GM21526 (cell line): ENCODE data around the gene PRMT6.
"Not testable (repeated sequence)": the region's sequence is repeated elsewhere in the genome, so short reads cannot be mapped to it uniquely, and the experiment has no call there.

Source experiments
- ATAC-seq: cut with Tn5 transposase; IDR thresholded peaks from one replicate; pipeline ENCODE4 v1.9.1; 2021; ENCODE audit warnings: moderate library complexity; ENCODE audit not compliant: unreplicated experiment, low FRiP score

The PRMT6 gene

DNA sequence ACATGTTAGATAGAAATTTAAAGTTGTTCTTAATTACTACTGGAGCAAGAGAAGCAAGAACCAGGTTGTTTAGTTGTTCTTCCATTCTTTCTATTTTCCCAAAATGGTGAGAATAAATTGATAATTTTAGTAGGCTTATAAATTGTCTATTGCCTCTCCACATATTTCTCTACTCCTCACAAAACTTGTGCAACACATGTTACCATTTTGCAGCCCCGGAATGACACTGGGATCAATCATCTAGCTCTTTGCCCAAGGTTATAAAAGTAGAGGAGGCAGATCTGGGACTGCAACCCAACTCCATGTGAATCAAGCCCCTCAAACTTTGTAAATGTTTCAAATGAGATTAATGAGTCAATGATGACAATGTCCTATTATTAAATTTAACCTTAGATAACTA, 34.9 kb downstream of the PRMT6 start:
- no peak for ATAC-seq

DNA sequence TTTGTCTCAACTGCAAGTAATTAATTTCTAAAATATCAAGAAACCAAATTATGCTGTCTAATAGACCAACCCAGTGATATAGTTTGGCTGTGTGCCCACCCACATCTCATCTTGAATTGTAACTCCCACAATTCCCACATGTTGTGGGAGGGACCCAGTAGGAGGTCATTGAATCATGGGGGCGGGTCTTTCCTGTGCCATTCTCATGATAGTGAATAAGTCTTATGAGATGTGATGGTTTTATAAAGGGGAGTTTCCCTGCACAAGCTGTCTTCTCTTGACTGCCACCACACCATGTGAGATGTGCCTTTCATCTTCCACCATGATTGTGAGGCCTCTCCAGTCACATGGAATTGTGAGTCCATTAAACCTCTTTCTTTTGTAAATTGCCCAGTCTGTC, 36.9 kb downstream of the PRMT6 start:
- not testable (repeated sequence) for ATAC-seq

DNA sequence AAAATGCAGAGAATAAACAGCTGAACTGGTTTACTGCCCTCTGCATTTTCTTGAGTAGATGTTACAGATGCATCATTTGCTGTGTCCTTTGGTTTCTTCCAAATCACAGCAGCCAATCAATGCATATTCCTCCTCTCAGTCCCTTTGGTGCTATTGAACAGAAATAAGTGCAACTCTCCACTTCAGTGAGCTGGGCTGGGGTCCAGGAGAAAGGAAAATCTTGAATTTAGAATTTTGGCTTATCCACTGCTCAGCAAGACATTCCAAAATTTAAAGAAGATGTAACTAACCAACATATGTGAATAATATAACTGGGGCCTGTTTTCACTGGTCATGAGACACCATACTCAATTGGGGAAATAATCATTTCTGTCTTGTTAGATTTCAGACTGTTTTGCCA, 39.2 kb downstream of the PRMT6 start:
- ATAC-seq = no peak

DNA sequence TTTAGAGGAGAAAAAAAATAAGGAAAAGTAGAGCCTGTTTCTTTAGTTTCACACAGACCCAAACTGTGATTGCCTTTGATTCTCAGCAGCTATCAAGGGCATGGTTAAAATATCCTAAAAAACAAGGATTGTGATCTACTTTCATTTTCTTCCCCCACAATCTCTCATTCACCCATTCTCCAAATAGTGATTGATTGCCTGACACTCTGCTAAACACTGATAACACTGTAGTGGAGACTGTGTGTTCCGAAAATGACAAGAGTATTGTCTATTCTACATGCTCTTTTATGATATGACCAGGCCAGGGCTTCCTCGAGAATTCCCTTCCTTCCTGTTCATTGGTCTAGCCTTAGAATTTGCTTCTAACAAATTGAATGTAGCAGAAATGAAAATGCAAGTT, 40.2 kb downstream of the PRMT6 start:
- ATAC-seq = no peak

DNA sequence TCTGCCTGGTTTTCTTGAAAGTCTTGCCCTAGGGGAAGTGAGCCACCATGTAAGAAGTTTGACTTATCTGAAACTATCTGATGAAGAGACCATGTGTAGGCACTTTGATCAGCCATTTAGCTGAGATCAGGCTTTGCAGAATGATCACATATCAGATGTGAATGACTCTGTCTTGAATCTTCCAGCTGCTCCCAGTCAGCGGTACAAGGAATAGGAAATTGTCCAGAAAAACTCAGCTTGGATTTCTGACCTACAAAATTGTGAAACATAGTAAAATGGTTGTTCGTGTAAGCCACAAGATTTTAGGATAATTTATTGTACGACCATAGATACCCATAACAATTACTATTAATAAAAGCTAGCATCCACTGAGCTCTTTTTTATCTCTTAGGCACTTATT, 42.5 kb downstream of the PRMT6 start:
- ATAC-seq = no peak

DNA sequence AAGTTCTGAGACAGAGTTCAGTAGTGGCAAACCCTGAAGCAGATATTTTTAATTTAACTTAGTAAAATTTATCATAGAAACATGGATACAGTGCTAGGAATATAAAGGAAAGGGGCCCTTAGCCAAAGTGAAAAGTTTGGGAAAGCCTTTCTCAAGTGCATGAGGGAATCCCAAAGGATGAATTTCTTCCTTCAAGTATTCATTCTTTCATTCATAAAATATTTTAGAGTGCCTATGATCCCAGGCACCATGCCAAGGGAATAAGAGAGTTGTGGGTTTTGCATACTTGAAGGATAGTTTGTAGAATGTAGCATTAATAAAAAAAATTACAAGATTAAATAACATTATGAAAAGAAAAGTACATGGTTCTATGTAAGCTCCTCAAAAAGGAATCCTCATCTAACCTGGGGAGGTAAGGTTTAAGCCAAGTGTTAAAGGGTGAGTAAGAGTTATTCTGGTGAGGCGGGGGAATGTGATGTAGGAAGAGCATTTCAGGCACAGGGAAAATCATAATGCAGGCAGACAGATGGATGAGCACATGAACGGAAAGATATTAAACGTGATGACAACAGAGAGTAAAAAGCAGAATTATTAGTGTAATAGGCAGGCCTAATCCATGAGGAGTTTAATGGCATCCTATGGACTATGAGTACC, 44.0 kb downstream of the PRMT6 start:
- no peak for ATAC-seq

DNA sequence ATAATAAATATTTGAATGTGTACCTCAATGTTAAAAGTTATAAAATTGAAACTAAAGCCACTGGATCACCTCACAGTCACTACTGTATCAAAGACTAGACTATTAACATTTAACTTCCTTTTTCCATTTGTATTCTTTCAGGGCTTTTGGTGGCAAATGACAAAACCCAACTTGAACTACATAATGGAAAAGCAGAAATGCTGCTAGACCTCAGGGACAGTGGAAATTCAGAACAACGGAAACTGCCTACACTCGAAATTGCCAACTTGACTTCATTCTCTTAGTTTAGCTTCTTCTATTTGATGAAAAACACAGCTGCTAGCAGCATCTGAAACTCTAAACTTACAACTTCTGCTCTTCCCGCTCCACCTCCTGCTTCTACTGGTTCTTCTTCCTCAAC, 49.4 kb downstream of the PRMT6 start:
- ATAC-seq = no peak
